Liver (tissue), 3 donors: ENCODE results near the gene GIT2.

Experiments used
- ATF3 ChIP-seq: IDR thresholded peaks from 2 replicates; pipeline ENCODE4 v1.6.1; 2016; ENCODE audit warnings: antibody characterized with exemption
- CTCF ChIP-seq: fragments of 150-350 bp; IDR thresholded peaks from 2 replicates; pipeline ENCODE4 v1.5.1; 2017; ENCODE audit warnings: improper control_type of control experiment, low read depth, low read length; ENCODE audit not compliant: missing input control
- RAD21 ChIP-seq, 2 donors: IDR thresholded peaks; 2 replicates each; pipeline ENCODE4 v1.6.1; 2016; ENCODE audit warnings: antibody characterized with exemption in 2 of 2, mild to moderate bottlenecking in 2 of 2
- REST ChIP-seq: IDR thresholded peaks from 2 replicates; pipeline ENCODE4 v1.6.1; 2016; ENCODE audit warnings: antibody characterized with exemption, mild to moderate bottlenecking
- TAF1 ChIP-seq: conservative IDR thresholded peaks from 2 replicates; pipeline ENCODE4 v1.6.1; 2016; ENCODE audit warnings: antibody characterized with exemption, mild to moderate bottlenecking
- YY1 ChIP-seq: IDR thresholded peaks from 2 replicates; pipeline ENCODE4 v1.6.1; 2016; ENCODE audit warnings: antibody characterized with exemption, mild to moderate bottlenecking
- ZBTB33 ChIP-seq: IDR thresholded peaks from 2 replicates; pipeline ENCODE4 v1.6.1; 2016; ENCODE audit warnings: antibody characterized with exemption
- donor health status: healthy.
- donor health status: healthy.

GRCh38 chr12:109962398-109962797 is 33.8 kb downstream of the GIT2 start:
- TF ChIP-seq ZBTB33 (no peak), CTCF (no peak), RAD21 (IDR thresholded peaks at IDR 0.05) (no peak), TAF1 (no peak), REST (no peak), YY1 (no peak), ATF3 (no peak)
